Urinary bladder (tissue), 4 donors: ENCODE measurements around the gene RIOK3. TPM values are rescaled to one million over a fixed set of nuclear protein-coding genes. Genes with fewer than 3 reads are reported as not detected.
"Not testable (repeated sequence)": the region's sequence is repeated elsewhere in the genome, so short reads cannot be mapped to it uniquely, and the experiment has no call there.

Experiments
- DNase-seq: peaks from one replicate; pipeline ENCODE4 v3.0.0-alpha.2; 2015; ENCODE audit errors: extremely low spot score
- H3K27ac ChIP-seq: one replicate; pipeline ENCODE4 v1.5.1; 2013; ENCODE audit warnings: low read depth, mild to moderate bottlenecking, moderate library complexity
- H3K36me3 ChIP-seq: one replicate; pipeline ENCODE4 v1.6.1; 2013; ENCODE audit warnings: mild to moderate bottlenecking, moderate library complexity; ENCODE audit not compliant: insufficient read depth
- H3K4me1 ChIP-seq: one replicate; pipeline ENCODE4 v1.6.1; 2013; ENCODE audit warnings: mild to moderate bottlenecking, moderate library complexity; ENCODE audit not compliant: insufficient read depth
- H3K4me3 ChIP-seq: one replicate; pipeline ENCODE4 v1.5.1; 2013; ENCODE audit warnings: low read depth, low read length
- WGBS: extraction: QIAGEN DNeasy Blood & Tissue Kit; methylation state at CpG from one replicate; pipeline ENCODE4 v1.1.7; 2013; 5-methylcytosine and 5-hydroxymethylcytosine counted together
- polyA plus RNA-seq: library from polyadenylated mRNA; stranded (reverse); fragments of 200-250 nt; gene quantifications from one replicate; pipeline ENCODE4 v1.2.3, GENCODE V29; 2013
- total RNA-seq: library from RNA; depleted of rRNA; stranded (reverse); fragments of >200 nt; gene quantifications from one replicate; pipeline ENCODE4 v1.2.3, GENCODE V29; 2014
- donor health status: healthy with polysubstance abuse.
- donor health status: healthy.

The RIOK3 gene, protein sequence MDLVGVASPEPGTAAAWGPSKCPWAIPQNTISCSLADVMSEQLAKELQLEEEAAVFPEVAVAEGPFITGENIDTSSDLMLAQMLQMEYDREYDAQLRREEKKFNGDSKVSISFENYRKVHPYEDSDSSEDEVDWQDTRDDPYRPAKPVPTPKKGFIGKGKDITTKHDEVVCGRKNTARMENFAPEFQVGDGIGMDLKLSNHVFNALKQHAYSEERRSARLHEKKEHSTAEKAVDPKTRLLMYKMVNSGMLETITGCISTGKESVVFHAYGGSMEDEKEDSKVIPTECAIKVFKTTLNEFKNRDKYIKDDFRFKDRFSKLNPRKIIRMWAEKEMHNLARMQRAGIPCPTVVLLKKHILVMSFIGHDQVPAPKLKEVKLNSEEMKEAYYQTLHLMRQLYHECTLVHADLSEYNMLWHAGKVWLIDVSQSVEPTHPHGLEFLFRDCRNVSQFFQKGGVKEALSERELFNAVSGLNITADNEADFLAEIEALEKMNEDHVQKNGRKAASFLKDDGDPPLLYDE
- 74.9 TPM for total RNA-seq
- 43.4 TPM for polyA plus RNA-seq

- WGBS, result under 1% methylated on average over 60 of the region's 60 CpGs
- Histone ChIP-seq H3K4me1 (no peaks in the 10 kb centered on the region), H3K36me3 (no peaks in the 10 kb centered on the region), H3K4me3 (peak within 1 kb of the TSS; percentile 89), H3K27ac (peak within 1 kb of the TSS; percentile 90)
- DNase-seq, result peak; percentile 89
Measured at GRCh38 chr18:23452728-23453679, at the start of gene RIOK3. Gene RIOK3 (plus strand): TSS chr18:23453287. CDS start chr18:23453440, 153 bp downstream.

- Histone ChIP-seq H3K4me1 (no peaks in the 10 kb centered on the region), H3K36me3 (no peaks in the 10 kb centered on the region), H3K27ac (no peak overlapping the region), H3K4me3 (no peak overlapping the region)
- WGBS, result 95% methylated on average over 8 of the region's 8 CpGs
- no peak for DNase-seq
Measured at GRCh38 chr18:23403310-23403709, 49.8 kb upstream of the RIOK3 start.

DNA sequence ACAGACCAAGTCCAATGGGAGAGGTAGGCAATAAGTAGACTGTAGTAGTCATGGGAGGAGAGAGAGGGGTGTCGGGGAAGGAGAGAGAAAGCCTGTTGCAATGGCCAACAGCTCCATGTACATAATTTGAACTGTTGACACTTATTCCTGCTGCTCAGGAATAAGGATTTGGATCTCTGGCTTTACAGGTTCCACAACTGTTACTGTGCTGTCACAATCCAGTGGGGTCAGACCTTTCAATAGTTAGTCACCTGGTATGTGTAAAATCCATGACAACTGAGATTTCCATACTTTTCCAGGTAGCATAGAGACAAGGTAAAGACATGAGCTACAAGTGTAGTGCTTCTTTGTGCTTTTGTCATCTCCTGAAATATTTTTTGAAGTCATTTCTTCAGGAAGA is 47.5 kb upstream of the RIOK3 start:
- DNase-seq, result no peak
- Histone ChIP-seq H3K27ac (no peak overlapping the region), H3K4me1 (no peaks in the 10 kb centered on the region), H3K36me3 (no peaks in the 10 kb centered on the region), H3K4me3 (no peak overlapping the region)
- 97% methylated on average over 1 of the region's 1 CpG for WGBS

GRCh38 chr18:23406271-23406787 is 46.8 kb upstream of the RIOK3 start:
- no peak overlapping the region for H3K4me3 ChIP-seq
- H3K4me1 ChIP-seq, result no peaks in the 10 kb centered on the region
- H3K27ac ChIP-seq, result peak overlapping the region; percentile 32
- no peak for DNase-seq
- WGBS, result 63% methylated on average over 2 of the region's 2 CpGs
- no peaks in the 10 kb centered on the region for H3K36me3 ChIP-seq

DNA sequence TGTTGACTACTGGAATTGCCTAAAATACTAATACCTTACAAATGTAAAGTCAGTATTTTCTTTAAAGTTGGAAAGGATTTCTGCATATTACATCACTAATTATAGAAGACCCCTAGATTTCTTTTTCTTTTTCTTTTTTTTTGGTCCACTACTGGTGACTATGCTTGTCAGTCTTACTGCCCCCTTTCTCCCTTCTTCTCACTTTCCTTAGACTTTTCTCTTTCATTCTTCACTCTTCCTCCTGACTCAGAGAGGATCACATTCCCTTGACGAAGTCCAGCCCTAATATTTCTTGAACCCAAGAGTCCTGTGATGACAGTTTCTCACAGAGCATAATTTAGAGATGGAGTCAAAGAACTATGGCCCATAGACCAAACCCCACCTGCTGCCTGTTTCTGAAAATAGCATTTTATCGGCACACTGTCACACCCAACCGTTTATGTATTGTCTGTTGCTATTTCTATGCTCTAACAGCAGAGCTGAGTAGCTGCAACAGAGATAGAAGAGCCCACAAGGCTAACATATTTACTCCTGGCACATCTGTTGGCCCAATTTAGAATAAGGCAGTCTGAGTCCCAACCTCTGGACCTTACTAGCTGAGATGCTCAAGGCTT is 40.6 kb upstream of the RIOK3 start:
- 61% methylated on average over 3 of the region's 3 CpGs for WGBS
- Histone ChIP-seq H3K27ac (no peak overlapping the region), H3K4me3 (no peak overlapping the region)

DNA sequence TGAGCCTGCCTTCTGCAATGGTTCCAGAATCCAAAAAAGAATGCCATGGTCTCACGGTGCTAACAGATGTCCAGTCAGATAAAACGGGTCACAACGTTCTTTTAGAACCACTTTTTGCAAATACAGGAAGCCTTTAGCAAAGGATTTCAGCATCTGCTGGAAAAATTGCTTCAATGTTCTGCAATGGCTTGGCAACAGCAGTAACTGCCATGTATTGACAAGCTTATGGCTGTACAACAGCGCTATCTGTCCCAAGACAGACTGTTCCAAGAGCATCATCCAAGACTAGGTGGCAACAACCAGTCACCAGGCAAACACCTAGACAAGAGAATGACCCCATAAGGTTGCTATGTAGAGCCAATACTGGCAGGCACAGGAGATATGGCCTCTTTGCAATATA is 37.6 kb upstream of the RIOK3 start:
- H3K4me1 ChIP-seq, result no peaks in the 10 kb centered on the region

More for the DNA sequence above, 40.6 kb upstream of the RIOK3 start:
- H3K4me1 ChIP-seq, result no peaks in the 10 kb centered on the region
- no peaks in the 10 kb centered on the region for H3K36me3 ChIP-seq
- no peak for DNase-seq

DNA sequence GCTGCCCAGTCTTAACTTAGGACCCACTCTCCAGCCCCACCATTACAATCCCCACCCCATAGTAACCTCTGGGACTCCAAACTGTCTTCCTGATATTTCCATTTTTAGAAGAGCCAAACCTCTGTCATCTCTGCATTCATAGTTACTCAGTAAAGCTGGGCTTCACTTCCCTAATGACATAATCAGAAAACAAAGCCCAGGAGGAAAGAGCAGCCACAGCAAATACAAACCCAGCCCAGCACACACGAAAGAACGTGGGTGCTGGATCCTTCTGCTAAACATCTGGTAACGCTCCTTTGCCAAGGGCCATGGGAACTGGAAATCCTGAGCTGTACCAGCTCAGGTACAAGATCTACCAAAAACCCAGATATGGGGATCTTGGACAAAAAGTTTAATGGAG is 36.8 kb upstream of the RIOK3 start:
- H3K27ac ChIP-seq, result no peak overlapping the region
- H3K4me1 ChIP-seq, result peaks cover under 1% of the 10 kb centered on the region
- 71% methylated on average over 3 of the region's 3 CpGs for WGBS
- no peak for DNase-seq
- H3K4me3 ChIP-seq, result no peak overlapping the region
- H3K36me3 ChIP-seq, result peaks cover 1% of the 10 kb centered on the region

More for the DNA sequence above, 37.6 kb upstream of the RIOK3 start:
- no peak overlapping the region for H3K27ac ChIP-seq
- 81% methylated on average over 4 of the region's 4 CpGs for WGBS
- DNase-seq, result no peak
- no peak overlapping the region for H3K4me3 ChIP-seq
- H3K36me3 ChIP-seq, result no peaks in the 10 kb centered on the region

- Histone ChIP-seq H3K27ac (no peak overlapping the region), H3K36me3 (peaks cover 1% of the 10 kb centered on the region), H3K4me3 (no peak overlapping the region), H3K4me1 (peaks cover 1% of the 10 kb centered on the region)
- 92% methylated on average over 1 of the region's 1 CpG for WGBS
- DNase-seq, result no peak
Measured at GRCh38 chr18:23421277-23421676, 31.8 kb upstream of the RIOK3 start.

GRCh38 chr18:23422751-23423418 is 30.2 kb upstream of the RIOK3 start:
- WGBS, result 73% methylated on average over 4 of the region's 4 CpGs
- no peak overlapping the region for H3K27ac ChIP-seq
- H3K4me1 ChIP-seq, result peaks cover 1% of the 10 kb centered on the region
- H3K36me3 ChIP-seq, result peaks cover 1% of the 10 kb centered on the region
- DNase-seq, result no peak
- H3K4me3 ChIP-seq, result no peak overlapping the region

DNA sequence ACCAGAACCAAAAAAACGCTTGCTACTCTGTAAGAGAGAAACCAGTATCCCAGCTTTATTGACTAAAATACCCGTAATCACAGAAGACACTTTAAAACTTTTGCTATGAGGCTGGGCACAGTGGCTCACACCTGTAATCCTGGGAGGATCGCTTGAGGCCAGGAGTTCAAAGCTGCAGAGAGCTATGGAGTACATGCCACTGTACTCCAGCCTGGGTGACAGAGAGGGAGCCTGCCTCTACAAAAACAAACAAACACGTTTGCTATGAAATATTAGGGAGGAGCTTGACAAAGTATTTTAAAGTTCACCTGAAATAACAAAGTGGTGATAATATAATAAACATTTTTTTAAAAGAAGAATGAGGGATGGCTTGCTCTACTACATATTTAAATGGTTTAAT is 28.5 kb upstream of the RIOK3 start:
- Histone ChIP-seq H3K27ac (no peak overlapping the region), H3K36me3 (peaks cover 1% of the 10 kb centered on the region), H3K4me1 (peaks cover 1% of the 10 kb centered on the region), H3K4me3 (no peak overlapping the region)
- DNase-seq, result no peak
- WGBS, result 83% methylated on average over 4 of the region's 4 CpGs

- H3K36me3 ChIP-seq, result no peaks in the 10 kb centered on the region
- 98% methylated on average over 3 of the region's 3 CpGs for WGBS
- DNase-seq, result no peak
- H3K27ac ChIP-seq, result no peak overlapping the region
- no peaks in the 10 kb centered on the region for H3K4me1 ChIP-seq
- no peak overlapping the region for H3K4me3 ChIP-seq
Measured at GRCh38 chr18:23428821-23429220, 24.3 kb upstream of the RIOK3 start.

GRCh38 chr18:23429538-23429937 is 23.5 kb upstream of the RIOK3 start:
- H3K4me3 ChIP-seq, H3K4me1 ChIP-seq, H3K27ac ChIP-seq, DNase-seq, H3K36me3 ChIP-seq: not testable (repeated sequence)
- WGBS, result 55% methylated on average over 3 of the region's 3 CpGs

DNA sequence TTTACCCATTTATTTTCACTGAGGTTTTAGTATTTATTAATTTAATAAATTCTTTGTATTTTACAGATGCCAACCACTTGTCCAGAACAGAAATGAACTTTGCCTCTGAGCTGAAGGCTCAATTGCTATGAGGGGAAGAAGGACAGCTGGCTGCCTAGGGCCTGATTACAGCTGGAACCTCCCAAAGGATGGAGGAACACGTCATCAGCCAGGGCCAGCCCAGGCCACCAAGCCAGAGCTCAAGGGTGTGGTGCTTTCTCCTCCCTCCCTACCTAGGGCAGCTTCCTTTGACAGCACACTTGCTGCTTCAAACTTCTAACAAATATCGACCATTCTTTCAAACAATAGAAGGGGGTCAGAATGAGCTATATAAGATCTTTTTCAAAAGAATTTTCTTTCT is 19.7 kb upstream of the RIOK3 start:
- 68% methylated on average over 2 of the region's 2 CpGs for WGBS
- H3K4me1 ChIP-seq, result peaks cover 2% of the 10 kb centered on the region
- no peak for DNase-seq

More for the DNA sequence above, 19.7 kb upstream of the RIOK3 start:
- Histone ChIP-seq H3K4me3 (no peak overlapping the region), H3K36me3 (no peaks in the 10 kb centered on the region), H3K27ac (no peak overlapping the region)
